Activated CD4-positive, alpha-beta T cell treated with anti-CD3 and anti-CD28 coated beads, Interleukin-2, amount 50 U/mL, for 1 hour (primary cell): ENCODE results near the gene TENM4.

Source experiments
- DNase-seq: peaks from one replicate; pipeline ENCODE4 v3.0.0-alpha.2; 2020

Gene TENM4

DNA sequence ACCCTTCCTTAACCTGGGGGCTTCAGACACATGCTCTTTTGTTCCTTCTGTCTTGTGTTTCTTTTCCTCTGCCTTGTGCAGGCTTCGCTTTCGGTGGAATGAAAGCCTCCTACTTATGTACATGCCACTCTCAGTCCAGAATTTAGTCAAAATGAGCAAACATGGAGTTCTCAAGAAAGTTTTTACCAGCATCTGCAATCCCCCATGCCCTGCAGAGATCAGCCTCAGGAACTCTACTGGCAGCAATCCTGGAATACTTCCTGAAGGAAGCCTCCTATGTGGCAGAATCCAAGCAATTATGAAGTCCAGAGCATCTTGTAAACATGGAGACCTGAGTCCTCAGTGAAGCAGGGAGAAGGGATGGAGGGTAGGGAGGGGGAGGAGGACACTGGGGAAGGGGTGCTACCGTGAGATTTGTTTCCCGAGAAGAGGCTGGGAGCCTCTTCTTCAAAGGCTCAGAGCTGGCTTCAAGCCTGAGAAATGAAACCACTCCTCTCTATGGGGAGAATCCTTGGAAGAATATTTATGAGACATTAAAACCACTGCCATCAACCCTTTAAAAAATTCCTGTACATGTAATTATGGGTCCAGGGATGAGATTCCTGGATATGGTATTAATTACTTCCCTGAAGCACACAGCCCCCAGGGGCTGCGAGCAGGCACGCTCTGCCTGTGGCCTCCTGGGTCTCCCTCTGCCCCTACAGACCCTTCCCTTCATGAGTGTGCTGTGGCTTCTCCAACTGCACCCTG lies 58.4 kb downstream of the TENM4 start:
- no peak for DNase-seq

DNA sequence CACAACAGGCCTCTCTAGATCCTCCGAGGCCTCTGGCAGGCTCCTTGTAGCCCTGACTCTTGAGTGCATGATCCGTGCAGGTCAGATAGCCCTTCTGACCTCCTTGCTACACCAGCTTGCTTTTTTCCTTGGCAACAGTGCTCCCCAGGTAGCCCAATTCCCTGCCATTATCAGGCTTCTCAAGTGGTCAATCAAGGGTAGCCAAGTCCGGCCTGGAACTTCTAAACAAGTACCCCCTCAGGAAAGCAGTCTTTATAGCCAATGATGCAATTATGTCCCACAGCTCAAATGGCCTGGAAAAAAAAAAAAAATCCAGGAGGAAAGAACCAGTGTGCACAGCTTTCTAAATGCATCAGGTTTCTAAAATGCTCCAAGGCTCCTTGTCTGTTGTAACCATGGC lies 59.8 kb downstream of the TENM4 start:
- no peak for DNase-seq

GRCh38 chr11:79377406-79377805 lies 63.4 kb downstream of the TENM4 start:
- DNase-seq = no peak

GRCh38 chr11:79375818-79376550 lies 64.8 kb downstream of the TENM4 start:
- no peak for DNase-seq

DNA sequence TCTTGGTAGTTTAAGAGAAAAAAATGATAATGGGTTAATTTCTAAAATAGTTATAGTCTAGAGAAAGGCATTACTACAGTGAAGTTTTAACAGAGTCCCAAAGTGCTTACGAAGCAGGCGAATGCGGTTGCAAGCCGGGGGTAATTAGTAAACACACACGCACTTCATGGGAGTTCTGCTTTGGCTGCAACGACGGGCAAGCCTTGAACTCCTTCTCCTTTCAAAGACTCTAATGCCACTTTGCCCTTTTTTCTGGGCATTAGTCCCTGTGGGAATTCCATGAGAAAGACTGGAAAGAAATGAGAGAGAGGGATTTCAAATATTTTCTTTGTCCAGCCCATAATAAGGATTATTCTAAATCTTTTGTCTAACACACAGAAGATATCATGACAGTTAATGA lies 66.1 kb downstream of the TENM4 start:
- no peak for DNase-seq

DNA sequence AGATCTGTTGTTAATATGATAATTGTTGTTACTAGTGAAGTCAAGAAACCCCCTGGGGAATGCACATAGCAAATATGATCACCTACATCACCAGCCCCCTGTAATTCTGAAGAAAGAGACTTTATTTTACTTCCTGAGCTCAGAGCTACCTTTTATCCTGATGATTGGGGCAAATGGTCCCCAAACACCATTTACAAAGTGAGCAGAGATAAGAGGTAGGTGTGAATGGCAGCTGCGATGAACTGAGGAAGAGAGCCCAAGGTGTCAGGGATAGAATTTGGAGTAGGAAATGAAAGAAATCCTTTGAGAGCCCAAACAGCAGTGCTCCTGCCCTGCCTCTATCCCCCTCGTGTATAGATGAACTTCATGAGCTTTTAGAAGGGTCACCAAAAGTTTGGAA lies 69.1 kb downstream of the TENM4 start:
- no peak for DNase-seq

- DNase-seq = no peak
These were observed 69.7 kb downstream of the TENM4 start for GRCh38 chr11:79371152-79371551.

- DNase-seq = no peak
These were observed 71.8 kb downstream of the TENM4 start for GRCh38 chr11:79369055-79369454.

GRCh38 chr11:79367844-79368243 lies 73.0 kb downstream of the TENM4 start:
- no peak for DNase-seq

GRCh38 chr11:79366218-79366617 lies 74.6 kb downstream of the TENM4 start:
- DNase-seq = no peak

GRCh38 chr11:79363861-79364378 lies 76.9 kb downstream of the TENM4 start:
- no peak for DNase-seq

DNA sequence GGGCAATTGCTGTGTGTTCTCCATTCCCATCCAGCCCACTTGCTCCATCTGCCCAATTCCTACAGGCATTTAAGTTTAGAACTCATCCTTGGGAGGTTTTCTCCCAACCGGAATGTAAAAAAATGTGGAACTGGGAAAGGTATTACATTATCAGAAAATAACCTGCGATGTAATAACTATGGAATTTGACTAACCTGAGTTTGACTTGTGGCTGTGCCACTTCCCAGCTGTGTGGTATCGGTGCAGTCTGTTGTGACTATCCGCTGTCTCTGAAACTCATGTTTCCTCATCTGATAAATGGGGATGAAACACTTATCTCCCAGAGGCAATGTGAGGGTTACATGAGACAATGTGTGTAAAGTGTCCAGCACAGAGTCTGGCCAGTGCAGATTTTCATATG lies 77.6 kb downstream of the TENM4 start:
- DNase-seq = no peak

- DNase-seq = no peak
These were observed 78.0 kb downstream of the TENM4 start for GRCh38 chr11:79362821-79363220.

GRCh38 chr11:79362206-79362757 lies 78.5 kb downstream of the TENM4 start:
- no peak for DNase-seq

DNA sequence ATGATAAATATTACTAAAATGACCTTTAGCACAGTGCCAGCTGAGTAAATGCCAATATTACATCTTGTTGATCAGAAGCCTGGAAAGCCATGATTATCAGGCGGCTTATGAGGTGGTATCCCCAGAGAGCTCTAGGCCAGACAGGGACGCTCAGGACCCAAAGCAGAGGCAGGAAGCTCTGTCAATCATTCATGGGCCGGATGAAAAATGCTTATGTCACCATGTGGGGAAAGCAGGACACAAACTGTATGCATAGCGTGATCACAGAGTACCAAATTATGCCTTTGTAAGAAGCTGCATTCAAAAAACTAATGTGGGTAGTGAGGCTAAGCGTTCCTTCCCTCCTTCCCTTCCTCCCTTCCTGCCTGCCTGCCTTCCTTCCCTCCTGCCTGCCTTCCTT lies 82.6 kb downstream of the TENM4 start:
- no peak for DNase-seq

GRCh38 chr11:79353706-79354105 lies 87.1 kb downstream of the TENM4 start:
- no peak for DNase-seq

- no peak for DNase-seq
These were observed 88.5 kb downstream of the TENM4 start for GRCh38 chr11:79352349-79352703.

- DNase-seq = no peak
These were observed 91.7 kb downstream of the TENM4 start for GRCh38 chr11:79348976-79349682.

DNA sequence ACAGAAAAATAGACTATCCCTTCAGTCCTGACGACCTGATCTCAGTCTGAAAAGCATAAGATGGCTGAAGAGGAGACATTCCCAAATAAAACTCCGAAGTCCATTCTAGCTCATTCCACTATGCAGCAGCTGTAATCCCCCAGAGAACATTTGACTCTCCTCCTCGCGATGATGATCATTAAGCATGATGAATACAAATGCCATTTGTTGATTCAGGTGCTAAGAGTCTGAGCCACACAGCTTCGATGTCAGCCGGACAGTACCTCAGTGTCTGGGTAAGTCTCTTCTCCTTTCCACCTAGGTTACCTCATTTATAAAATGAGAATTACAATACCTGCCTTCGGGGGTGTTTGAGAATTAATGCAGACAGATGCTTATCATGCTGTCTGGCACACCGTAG lies 94.8 kb downstream of the TENM4 start:
- no peak for DNase-seq

DNA sequence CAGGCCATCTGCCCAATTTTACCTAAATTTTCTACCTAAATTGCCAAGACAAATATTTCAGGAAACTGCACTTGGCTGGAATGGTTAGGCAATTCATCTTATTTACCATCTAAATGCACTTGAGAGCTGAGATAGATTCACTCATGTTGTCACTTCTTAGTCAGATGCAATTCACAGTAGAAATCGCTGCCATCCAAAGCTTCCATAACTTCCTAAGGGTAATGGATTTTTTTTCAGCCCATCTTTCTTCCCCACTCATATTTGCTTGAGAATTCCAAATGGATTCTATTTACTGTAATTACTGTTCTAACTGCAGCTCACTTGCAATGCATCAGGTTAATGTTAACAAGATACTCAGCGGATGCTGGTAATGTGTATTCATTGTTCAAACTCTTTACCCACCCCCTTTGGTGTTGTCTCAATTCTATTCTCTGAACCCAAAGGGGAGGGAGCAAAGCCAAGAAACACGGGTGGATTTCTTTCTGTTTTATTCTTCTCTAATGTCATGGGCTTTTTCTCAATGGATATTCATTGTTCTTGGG lies 96.0 kb downstream of the TENM4 start:
- DNase-seq = no peak

DNA sequence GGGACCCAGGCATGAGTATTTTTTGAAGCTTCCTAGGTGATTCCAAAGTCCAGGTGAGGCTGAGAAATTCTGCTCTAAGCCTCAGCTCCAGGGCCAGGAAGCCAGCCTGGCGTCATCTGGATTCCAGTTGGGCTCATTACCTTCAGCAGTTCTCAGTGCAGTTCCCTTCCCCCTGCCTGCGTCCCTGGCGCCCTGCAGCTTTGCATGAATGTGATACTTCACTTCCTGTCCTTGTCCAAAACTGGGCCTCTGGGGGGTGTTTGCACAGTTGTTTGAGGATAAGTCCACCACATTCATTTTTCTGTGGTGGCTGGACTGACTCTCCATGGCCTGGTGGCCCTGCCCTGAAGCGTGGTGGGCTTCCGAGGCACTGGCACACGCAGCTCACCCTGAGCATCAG lies 98.1 kb downstream of the TENM4 start:
- no peak for DNase-seq

DNA sequence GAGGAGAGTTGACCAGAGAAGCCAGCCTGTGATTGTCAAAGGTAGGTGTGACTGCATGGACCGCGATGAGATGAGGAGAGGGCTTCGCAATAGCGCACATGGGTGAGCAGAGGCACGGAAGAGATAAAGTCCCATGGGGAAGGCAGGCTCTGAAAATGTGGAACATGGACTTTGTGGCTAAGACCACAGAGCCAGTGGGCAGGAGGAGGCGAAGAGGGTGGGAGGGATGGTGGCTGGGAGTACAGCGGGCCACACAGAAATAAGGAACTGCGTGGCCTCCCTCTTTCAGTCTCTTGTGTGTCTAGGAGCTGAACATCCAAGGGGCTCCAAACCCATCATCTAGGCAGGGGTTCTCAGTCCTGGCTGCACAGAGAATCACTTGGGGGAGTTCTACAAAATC lies 98.6 kb downstream of the TENM4 start:
- no peak for DNase-seq

DNA sequence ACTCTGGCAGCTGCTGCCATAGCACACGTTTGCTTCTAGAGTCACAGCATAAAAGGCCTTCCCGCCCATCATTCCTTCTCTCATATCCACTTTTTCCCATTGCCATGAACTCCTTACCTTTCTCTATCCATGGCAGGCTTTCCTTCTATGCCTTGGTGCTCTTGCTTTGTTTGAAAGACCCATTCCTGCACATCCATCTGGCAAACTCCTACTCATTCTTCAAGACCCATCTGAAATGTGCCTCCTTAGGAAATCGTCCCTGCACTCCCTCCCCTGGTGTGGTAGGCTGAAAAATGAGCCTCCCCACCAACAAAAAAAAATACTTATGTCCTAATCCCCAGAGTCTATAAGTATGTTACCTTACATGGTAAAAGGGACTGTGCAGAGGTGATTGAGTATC lies 100.3 kb downstream of the TENM4 start:
- DNase-seq = no peak
